Spleen (tissue), 7 donors: Measurements from ENCODE around the gene METTL9.

ENCODE experiments used
- POLR2AphosphoS5 ChIP-seq, 3 donors: sonication (generic); formaldehyde crosslinking; IDR thresholded peaks; one replicate each; pipeline ENCODE4 v1.5.1; 2017; ENCODE audit warnings: antibody characterized with exemption in 3 of 3
- TF ChIP-seq, protein P1 (sequence below), 11 experiments: fragments of 200-600 bp in 7 of 11; fragments of 450-650 bp in 4 of 11; sonication (generic) in 4 of 11; IDR thresholded peaks in 8 of 11; conservative IDR thresholded peaks in 3 of 11; 1 replicate in 7 of 11; 2 replicates in 4 of 11; pipeline versions ENCODE4 v1.4.0 to v1.8.0; 2016 to 2021; ENCODE audit warnings: antibody characterized with exemption in 11 of 11, inconsistent platforms in 4 of 11, mild to moderate bottlenecking in 1 of 11
- donor health status: DM: no; HTN: no; CAD: no; lungs with moderate emphysema.
- donor health status: DM: no; HTN: no; CAD: no.
- donor health status: DM: no; HTN: no; CAD: no.

DNA sequence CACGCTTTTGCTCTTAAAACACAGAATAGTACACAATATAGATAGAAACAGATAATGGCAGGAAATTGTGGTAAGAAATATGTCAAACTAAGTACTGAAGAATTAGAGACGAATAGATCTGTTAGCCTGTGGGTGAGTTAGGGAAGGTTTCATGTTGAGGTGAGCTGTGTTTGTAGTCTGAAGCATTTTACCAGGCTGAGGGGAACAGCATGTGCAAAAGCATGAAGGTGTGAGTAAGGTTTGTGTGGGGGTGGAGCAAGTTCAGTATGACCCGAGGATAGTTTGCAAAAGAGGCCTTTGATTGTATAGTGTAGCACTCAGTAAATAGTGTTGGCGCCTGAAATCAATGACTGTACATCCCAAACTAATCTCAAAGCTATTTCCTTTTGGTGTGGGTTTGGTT, 39.2 kb downstream of the METTL9 start:
- TF ChIP-seq, protein P1, sequence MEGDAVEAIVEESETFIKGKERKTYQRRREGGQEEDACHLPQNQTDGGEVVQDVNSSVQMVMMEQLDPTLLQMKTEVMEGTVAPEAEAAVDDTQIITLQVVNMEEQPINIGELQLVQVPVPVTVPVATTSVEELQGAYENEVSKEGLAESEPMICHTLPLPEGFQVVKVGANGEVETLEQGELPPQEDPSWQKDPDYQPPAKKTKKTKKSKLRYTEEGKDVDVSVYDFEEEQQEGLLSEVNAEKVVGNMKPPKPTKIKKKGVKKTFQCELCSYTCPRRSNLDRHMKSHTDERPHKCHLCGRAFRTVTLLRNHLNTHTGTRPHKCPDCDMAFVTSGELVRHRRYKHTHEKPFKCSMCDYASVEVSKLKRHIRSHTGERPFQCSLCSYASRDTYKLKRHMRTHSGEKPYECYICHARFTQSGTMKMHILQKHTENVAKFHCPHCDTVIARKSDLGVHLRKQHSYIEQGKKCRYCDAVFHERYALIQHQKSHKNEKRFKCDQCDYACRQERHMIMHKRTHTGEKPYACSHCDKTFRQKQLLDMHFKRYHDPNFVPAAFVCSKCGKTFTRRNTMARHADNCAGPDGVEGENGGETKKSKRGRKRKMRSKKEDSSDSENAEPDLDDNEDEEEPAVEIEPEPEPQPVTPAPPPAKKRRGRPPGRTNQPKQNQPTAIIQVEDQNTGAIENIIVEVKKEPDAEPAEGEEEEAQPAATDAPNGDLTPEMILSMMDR (IDR thresholded peaks at IDR 0.05 in 8 of 11, conservative IDR thresholded peaks at IDR 0.05 in 3 of 11) = no peak
- peak in 1 of 3 donors; percentile 30 for TF ChIP-seq POLR2AphosphoS5 (IDR thresholded peaks at IDR 0.05)
